ENCODE data around the gene RRAGD.
A peak's percentile ranks its signal among the peaks of the same experiment; 100 is the strongest.
"Not testable (repeated sequence)": the region's sequence is repeated elsewhere in the genome, so short reads cannot be mapped to it uniquely, and the experiment has no call there.

The RRAGD gene

GRCh38 chr6:89410788-89411144 lies 1.3 kb downstream of the RRAGD start:
- no peak for DNase-seq

DNA sequence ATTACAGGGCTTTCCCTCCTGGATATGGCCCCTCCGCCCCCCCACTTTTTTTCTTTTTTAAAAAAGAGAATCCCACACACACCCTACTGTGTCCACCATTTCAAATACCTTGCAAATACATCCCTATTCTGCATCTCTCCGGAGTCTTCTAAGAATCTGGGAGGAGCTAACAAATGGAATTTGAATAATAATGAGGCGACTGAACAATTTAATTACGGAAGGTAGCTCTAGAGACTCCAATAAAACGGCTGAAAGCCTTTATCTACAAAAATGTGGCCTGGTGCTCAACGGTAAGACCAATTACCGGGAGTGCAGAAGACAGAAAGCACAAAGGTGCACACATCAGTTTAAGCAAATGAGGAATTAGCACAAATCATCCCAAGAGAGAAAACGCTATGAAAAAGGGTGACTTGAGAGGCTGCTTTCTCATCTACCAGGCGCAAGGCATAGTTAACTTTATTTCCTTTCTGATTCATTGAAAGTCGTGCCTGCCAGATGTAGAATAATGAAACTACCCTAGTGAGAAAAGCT lies 1.8 kb downstream of the RRAGD start:
- peak; percentile 24 for DNase-seq

DNA sequence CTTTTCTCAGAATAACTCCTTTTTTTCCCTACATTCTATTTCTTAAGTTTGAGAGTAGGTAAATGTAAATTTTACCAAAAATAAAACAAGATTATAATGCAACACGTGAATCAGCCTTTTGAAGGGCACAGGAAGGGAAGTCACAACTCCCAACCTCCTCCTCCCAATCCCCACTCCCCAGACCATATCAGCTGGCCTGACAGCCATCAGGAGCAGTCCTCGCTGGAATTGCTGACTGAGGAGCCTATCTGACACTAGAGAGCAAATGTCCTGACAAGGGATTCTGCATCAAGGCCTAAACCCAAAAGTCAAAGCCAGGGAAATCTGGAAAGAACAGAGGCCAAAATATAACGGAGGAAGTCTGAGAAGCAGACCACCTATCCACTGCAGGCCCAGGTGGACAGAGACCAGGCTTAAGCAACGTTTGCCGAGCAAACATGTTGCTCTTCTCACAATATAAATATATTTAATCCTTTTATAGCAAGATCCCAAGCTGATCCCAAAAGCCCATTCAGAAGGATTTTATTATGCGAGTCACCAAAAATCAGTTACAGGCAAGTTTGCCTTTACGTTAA lies 2.5 kb downstream of the RRAGD start:
- no peak for DNase-seq

- DNase-seq, result no peak
Measured at GRCh38 chr6:89406141-89406540, 5.9 kb downstream of the RRAGD start.

DNA sequence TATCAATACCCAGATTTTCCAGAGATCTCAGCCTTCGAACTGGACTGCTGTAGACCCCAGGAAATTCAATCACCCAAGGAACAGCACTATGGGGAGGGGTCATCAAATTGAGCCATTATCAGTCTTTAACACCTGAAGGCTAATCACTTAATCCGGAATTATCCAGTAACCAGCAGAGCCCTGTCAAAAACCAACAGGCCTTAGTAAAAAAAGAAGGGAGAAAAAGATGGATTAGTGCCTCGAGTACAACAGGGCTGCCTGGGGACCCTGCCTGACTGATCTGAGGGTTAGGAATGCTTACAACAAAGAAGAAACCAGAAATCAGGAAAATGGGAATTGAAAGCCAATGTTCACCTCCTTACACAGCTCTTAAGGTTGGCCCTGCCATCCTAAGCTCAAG lies 7.6 kb downstream of the RRAGD start:
- no peak for DNase-seq

DNA sequence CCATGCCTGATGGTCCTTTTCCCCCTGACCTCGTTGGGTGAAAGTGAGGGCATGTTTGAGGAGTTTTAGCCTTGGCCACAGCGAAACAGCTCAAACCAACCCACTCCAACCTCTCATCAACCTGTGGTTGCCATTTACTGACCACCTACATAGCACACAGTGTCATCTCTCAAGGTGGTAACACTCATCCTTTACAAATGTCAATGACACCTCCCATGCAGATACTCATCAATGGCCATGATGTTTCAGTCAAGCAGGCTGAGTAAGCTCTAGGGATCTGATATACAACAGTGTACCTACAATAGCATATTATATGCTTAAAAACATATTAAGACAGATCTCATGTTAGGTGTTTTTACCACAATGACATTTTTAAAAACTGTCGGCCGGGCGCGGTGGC lies 9.3 kb downstream of the RRAGD start:
- DNase-seq, result no peak

DNA sequence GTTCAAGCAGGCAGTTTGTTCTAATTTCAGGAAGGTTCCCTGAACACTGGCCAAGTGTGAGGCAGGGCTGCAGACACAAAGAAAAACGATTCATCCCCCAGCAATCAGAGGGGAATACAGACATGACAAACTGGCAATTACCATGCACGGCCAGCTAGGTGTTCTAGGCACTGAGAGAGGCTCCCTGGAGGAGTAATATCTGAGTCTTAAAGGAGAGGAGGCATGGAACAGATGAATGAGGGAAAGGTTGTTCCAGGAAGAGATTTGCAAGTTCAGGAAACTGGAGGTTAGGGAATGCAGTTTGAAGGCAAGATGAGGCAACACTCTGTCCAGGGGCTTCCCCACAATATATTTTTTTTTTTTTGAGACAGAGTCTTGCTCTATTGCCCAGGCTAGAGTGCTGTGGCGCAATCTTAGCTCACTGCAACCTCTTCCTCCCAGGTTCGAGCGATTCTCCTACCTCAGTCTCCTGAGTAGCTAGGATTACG lies 11.1 kb downstream of the RRAGD start:
- no peak for DNase-seq

- DNase-seq, result no peak
Measured at GRCh38 chr6:89400050-89400449, 12.0 kb downstream of the RRAGD start.

DNA sequence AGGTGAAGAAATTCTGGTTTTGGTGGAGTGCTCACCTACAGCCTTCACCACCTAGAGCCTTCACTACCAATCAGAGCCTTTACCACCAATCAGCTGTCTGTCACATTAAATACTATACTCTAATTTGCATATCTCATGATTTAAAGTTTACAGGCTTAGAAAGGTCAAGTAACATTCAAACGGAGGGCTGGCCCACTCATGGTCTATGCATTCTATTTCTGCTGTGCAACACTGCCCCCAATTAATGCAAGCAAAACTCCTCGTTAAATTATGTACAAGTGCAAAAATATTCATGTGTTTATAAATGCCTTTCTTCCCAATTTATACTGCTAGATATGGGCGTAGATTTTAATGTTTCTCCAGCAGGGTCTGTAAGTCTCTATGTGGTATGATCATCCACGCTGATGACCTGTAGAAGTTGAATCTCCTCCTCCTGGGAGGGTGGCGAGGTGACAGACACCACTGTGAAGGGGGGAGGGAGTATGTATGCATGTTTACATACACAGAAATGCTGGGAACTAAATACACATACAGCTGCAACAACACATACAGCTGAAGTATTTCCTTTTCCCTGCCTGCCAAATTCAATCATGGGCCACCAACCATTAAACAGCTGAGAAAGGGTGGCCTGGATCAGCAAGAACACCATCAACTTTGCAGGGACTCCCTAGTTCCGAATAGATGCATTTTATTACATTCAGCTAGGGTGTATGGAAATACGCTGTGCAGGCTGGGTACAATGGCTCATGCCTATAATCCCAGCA lies 13.1 kb downstream of the RRAGD start:
- no peak for DNase-seq

- DNase-seq, result not testable (repeated sequence)
Measured at GRCh38 chr6:89397884-89398283, 14.2 kb downstream of the RRAGD start.

DNA sequence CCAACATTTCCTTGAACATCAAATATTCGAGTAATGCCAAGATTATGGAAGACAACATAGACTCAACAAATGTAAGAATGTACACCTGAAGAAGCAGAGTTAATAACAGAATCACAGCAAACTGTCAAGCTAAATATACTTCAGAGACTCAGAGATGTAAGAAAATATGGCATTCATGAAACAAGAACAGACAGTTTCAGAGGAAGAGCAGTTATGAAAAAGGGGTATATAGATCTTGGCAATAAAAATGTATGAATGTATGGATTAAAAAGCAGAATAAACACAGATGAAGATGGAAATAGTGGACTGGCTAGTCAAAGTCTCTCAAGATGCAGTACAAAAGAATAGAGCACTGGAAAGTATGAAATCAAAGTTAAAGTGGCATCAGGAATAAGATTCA lies 18.4 kb downstream of the RRAGD start:
- DNase-seq, result no peak

- DNase-seq, result no peak
Measured at GRCh38 chr6:89392823-89393222, 19.2 kb downstream of the RRAGD start.

DNA sequence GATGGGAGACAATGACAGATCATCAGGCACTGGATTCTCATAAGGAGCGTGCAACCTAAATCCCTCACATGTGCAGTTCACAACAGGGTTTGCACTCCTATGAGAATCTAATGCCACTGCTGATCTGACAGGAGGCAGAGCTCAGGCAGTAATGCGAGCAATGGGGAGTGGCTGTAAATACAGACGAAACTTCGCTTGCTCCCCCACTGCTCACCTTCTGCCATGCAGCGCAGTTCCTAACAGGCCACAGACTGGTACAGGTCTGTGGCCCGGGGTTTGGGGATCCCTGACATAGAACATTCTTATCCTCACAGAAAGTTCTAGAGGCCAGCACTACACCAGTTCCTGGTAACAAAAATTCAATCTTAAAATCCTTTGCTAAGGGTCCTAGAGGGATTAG lies 23.2 kb downstream of the RRAGD start:
- no peak for DNase-seq

DNA sequence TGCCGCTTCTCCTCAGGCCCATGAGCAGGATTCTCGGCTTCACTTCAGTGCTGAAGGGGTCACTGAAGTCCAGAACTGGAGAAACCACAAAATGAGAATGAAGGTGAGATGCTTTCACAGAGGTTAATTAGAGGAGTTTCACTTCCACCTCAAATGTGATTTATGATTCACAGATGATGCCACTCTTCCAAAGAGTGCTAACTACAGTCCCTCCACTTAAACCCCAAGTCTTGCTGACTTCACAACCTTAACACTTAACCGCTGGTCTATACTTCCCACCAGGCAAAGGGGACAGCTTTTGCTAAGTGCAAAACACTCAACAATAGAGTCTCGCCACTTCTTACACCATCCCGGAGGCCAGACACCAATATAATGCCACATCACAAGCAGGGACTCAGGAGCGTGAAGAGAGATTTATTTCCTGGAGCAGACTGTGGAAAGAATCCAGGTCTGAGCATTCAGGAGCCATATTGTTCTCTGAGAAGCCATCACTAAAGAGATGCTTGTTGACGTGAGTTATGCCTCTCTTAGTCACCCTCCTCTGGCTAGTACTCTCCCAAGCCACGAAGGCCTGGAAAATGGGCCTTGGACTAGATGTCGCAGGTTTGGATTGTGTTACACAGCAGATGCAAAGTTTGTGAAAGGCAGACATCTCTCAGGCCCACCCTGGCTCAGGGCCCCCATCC lies 24.4 kb downstream of the RRAGD start:
- DNase-seq, result no peak

DNA sequence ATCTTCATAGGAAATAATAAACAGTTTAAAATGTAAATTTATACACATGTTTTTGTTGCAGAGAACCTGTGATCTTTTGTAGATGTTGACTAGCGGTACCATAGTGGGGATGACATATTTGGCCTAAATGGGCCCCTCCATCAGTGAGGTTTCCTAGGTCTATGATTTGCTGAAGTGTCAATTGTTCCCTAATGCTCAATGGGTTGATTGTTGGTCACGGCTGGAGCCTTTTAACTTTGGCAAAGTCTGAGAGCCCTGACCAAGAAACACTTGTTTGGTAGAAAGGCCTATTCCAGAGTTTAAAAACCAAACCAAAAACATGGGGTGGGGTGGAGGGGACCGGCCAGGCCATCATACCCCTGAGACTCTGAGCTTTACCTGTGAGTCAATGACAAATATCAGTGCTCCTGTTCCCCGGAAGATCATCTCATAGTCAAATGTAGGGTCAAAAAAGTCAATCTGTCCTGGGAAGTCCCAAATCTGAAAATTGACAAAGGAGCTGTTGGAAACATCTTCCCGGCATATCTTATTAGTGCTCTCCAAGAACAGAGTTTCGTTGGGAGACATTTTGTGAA lies 25.1 kb downstream of the RRAGD start:
- no peak for DNase-seq

DNA sequence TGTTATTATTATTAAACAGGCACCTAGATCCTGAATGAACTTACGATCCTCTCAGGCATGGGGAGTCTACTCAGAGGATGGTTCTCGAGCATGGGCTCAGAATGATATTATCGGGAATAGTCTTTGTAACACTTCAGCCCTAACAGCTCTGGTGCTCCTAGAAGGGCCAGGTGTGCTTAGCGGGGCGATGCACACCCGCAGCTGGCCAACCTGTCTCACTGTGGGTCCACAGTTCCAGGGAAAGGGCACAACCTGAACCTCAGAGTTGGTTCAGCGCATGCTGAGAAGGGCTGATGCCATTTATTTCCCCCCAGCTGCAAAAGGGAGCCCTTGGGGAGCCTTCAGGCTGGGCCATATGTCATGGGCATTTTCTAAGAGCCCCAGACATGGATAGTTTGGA lies 26.2 kb downstream of the RRAGD start:
- DNase-seq, result no peak

DNA sequence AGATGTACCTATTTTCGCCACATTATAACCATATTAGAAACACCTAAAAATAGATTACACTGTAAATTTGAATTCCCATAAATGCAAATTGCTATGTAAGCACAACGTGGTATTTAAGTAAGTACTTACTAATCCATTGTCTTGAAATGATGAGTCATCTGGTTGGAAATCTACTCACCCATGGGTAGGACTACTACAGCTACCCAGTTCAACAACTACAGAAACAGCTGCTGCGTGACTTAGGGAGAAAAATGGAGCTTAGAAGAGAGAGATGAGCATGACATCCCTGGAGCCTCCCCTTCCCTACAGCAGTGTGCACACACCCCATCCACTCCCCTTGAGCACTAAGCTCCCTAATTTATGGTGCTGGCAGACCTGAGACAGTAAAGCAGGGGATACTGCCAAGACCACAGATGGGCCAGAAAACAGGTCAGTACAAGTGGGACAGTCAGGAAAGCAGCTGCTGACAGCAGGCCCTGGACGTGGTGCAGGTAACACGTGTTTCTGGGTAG lies 26.9 kb downstream of the RRAGD start:
- no peak for DNase-seq

- no peak for DNase-seq
Measured at GRCh38 chr6:89381031-89381430, 31.0 kb downstream of the RRAGD start.

- no peak for DNase-seq
Measured at GRCh38 chr6:89379281-89379680, 32.8 kb downstream of the RRAGD start.

- no peak for DNase-seq
Measured at GRCh38 chr6:89378628-89379027, 33.4 kb downstream of the RRAGD start.

GRCh38 chr6:89375427-89376267 lies 36.4 kb downstream of the RRAGD start:
- peak; percentile 67 for DNase-seq

DNA sequence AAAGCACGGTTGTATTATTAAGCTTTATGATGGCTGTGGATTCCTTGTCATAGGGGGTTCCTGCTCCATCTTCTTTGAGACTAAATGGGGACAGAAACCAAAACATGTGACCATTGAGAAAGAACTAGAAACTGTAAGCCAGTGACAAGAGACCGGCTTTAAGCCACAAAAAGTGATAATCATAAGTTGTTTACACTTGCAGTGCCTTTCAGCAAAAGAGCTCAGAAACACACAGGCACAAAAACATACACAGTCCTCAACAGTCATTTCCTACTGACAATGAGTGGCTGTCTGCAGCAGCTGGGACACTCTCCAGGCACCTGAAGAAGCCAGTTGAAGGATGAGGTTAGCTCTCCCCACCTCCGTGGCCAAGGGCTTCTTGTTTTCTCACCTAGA lies 39.6 kb downstream of the RRAGD start:
- DNase-seq, result no peak
